Thymus (tissue), 11 donors: ENCODE results near the gene ITPA. TPM values are rescaled to one million over a fixed set of nuclear protein-coding genes. Genes with fewer than 3 reads are reported as not detected.
"Not testable (repeated sequence)": the region's sequence is repeated elsewhere in the genome, so short reads cannot be mapped to it uniquely, and the experiment has no call there.

Experiments
- DNase-seq, 9 donors: peaks; one replicate each; pipeline ENCODE4 v3.0.0-alpha.2; 2013; ENCODE audit warnings: low spot score in 9 of 9, low read depth in 6 of 9, missing footprints in 1 of 9
- H3K27ac ChIP-seq, 2 donors: one replicate each; pipeline ENCODE4 v1.5.1; 2013; ENCODE audit warnings: control low read depth in 1 of 2, low read depth in 1 of 2, low read length in 1 of 2, mild to moderate bottlenecking in 1 of 2, moderate library complexity in 1 of 2
- H3K27me3 ChIP-seq, 2 donors: one replicate each; pipeline ENCODE4 v1.5.1; 2013; ENCODE audit warnings: low read length in 1 of 2; ENCODE audit not compliant: control insufficient read depth in 2 of 2, insufficient read depth in 1 of 2
- H3K36me3 ChIP-seq, 2 donors: one replicate each; pipeline ENCODE4 v1.5.1; 2013; ENCODE audit warnings: low read length in 1 of 2, mild to moderate bottlenecking in 1 of 2, moderate library complexity in 1 of 2; ENCODE audit not compliant: control insufficient read depth in 2 of 2, insufficient read depth in 2 of 2
- H3K4me1 ChIP-seq, 2 donors: one replicate each; pipeline ENCODE4 v1.5.1; 2013; ENCODE audit warnings: low read length in 2 of 2; ENCODE audit not compliant: control insufficient read depth in 2 of 2, insufficient read depth in 2 of 2
- H3K4me3 ChIP-seq, 2 donors: one replicate each; pipeline ENCODE4 v1.5.1; 2013; ENCODE audit warnings: low read length in 2 of 2, control low read depth in 1 of 2, mild to moderate bottlenecking in 1 of 2
- H3K9me3 ChIP-seq, 2 donors: one replicate each; pipeline ENCODE4 v1.5.1; 2013; ENCODE audit warnings: low read length in 1 of 2, mild to moderate bottlenecking in 1 of 2; ENCODE audit not compliant: control insufficient read depth in 2 of 2, insufficient read depth in 1 of 2
- WGBS: extraction: QIAGEN DNeasy Blood & Tissue Kit; methylation state at CpG from one replicate; pipeline ENCODE4 v1.1.7; 2013; 5-methylcytosine and 5-hydroxymethylcytosine counted together
- polyA plus RNA-seq: library from polyadenylated mRNA; stranded (reverse); fragments of 200-250 nt; gene quantifications from one replicate; pipeline ENCODE4 v1.2.3, GENCODE V29; 2013
- total RNA-seq: library from RNA; stranded (reverse); fragments of 120-200 nt; gene quantifications from one replicate; pipeline ENCODE4 v1.2.4, GENCODE V29; 2013
- donor health status: healthy.

The ITPA gene
- total and polyA plus RNA-seq, 2 donors: 46.0 to 141 TPM

GRCh38 chr20:3182429-3182828 lies 26.9 kb upstream of the ITPA start:
- H3K27me3 ChIP-seq, H3K27ac ChIP-seq, H3K4me3 ChIP-seq, DNase-seq, H3K9me3 ChIP-seq, H3K4me1 ChIP-seq, H3K36me3 ChIP-seq: not testable (repeated sequence)
- WGBS: 97% methylated on average over 5 of the region's 5 CpGs

GRCh38 chr20:3183896-3184612 lies 25.2 kb upstream of the ITPA start:
- no peak for DNase-seq
- peaks cover 0 to 1% of the 10 kb centered on the region in 2 donors for H3K36me3 ChIP-seq
- no peaks in the 10 kb centered on the region for H3K9me3 ChIP-seq
- H3K27ac ChIP-seq: no peak overlapping the region
- WGBS: 97% methylated on average over 3 of the region's 3 CpGs
- H3K4me3 ChIP-seq: no peak overlapping the region
- H3K27me3 ChIP-seq: no peaks in the 10 kb centered on the region
- no peaks in the 10 kb centered on the region for H3K4me1 ChIP-seq

GRCh38 chr20:3187861-3188260 lies 21.4 kb upstream of the ITPA start:
- 96% methylated on average over 9 of the region's 9 CpGs for WGBS
- not testable (repeated sequence) for DNase-seq, H3K4me3 ChIP-seq, H3K4me1 ChIP-seq, H3K27me3 ChIP-seq, H3K9me3 ChIP-seq, H3K27ac ChIP-seq
- H3K36me3 ChIP-seq: peaks cover 30 to 37% of the 10 kb centered on the region in 2 donors

GRCh38 chr20:3188823-3189413 lies 20.4 kb upstream of the ITPA start:
- Histone ChIP-seq H3K4me1 (no peaks in the 10 kb centered on the region), H3K27ac (no peak overlapping the region), H3K27me3 (no peaks in the 10 kb centered on the region), H3K4me3 (no peak overlapping the region), H3K36me3 (peaks cover 38 to 43% of the 10 kb centered on the region in 2 donors), H3K9me3 (no peaks in the 10 kb centered on the region)
- DNase-seq: no peak
- WGBS: 99% methylated on average over 3 of the region's 3 CpGs

GRCh38 chr20:3189561-3190131 lies 19.7 kb upstream of the ITPA start:
- Histone ChIP-seq H3K36me3 (peaks cover 45 to 50% of the 10 kb centered on the region in 2 donors), H3K27ac (no peak overlapping the region), H3K27me3 (no peaks in the 10 kb centered on the region), H3K4me1 (no peaks in the 10 kb centered on the region), H3K4me3 (no peak overlapping the region), H3K9me3 (no peaks in the 10 kb centered on the region)
- DNase-seq: no peak
- 95% methylated on average over 4 of the region's 4 CpGs for WGBS

GRCh38 chr20:3190681-3191111 lies 18.6 kb upstream of the ITPA start:
- peaks cover 56 to 60% of the 10 kb centered on the region in 2 donors for H3K36me3 ChIP-seq
- no peaks in the 10 kb centered on the region for H3K27me3 ChIP-seq

GRCh38 chr20:3192226-3193015 lies 16.9 kb upstream of the ITPA start:
- DNase-seq: no peak
- WGBS: 98% methylated on average over 18 of the region's 18 CpGs
- H3K36me3 ChIP-seq: peaks cover 64% of the 10 kb centered on the region in 2 donors

More at GRCh38 chr20:3190681-3191111, 18.6 kb upstream of the ITPA start:
- no peaks in the 10 kb centered on the region for H3K9me3 ChIP-seq
- DNase-seq: no peak
- H3K4me3 ChIP-seq: no peak overlapping the region
- WGBS: 97% methylated on average over 14 of the region's 14 CpGs
- no peaks in the 10 kb centered on the region for H3K4me1 ChIP-seq
- H3K27ac ChIP-seq: no peak overlapping the region

GRCh38 chr20:3193806-3194616 lies 15.3 kb upstream of the ITPA start:
- peaks cover 63 to 70% of the 10 kb centered on the region in 2 donors for H3K36me3 ChIP-seq
- H3K9me3 ChIP-seq: no peaks in the 10 kb centered on the region
- no peak overlapping the region for H3K27ac ChIP-seq
- no peaks in the 10 kb centered on the region for H3K27me3 ChIP-seq
- H3K4me1 ChIP-seq: no peaks in the 10 kb centered on the region
- H3K4me3 ChIP-seq: no peak overlapping the region
- no peak for DNase-seq
- WGBS: 98% methylated on average over 14 of the region's 14 CpGs

More at GRCh38 chr20:3192226-3193015, 16.9 kb upstream of the ITPA start:
- no peaks in the 10 kb centered on the region for H3K27me3 ChIP-seq
- no peaks in the 10 kb centered on the region for H3K9me3 ChIP-seq
- H3K4me3 ChIP-seq: no peak overlapping the region
- no peak overlapping the region for H3K27ac ChIP-seq
- no peaks in the 10 kb centered on the region for H3K4me1 ChIP-seq
